ENCODE results near the gene MORC2. TPM values are rescaled to one million over a fixed set of nuclear protein-coding genes. Genes with fewer than 3 reads are reported as not detected.

MORC2 gene
- total RNA-seq, 2 donors from 2014 or later = 34.9 to 36.3 TPM

DNA sequence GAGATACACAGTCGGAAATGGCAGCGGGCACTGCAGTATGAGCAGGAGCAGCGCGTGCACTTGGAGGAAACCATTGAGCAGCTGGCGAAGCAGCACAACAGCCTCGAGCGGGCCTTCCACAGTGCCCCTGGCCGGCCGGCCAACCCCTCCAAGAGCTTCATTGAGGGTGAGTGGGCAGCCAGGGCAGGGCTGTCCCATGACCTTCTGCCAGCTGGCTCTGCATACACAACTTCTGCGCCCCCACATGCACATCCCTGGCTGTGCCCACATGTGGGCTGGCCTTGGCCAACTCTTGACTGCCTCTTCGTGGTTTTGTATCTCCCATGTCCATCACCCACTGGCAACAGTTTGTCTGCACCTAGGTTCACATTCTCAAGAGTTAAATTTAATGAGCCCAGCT is 81.1 kb downstream of the MORC2 start:
- H3K9me3 Mint-ChIP-seq = no peaks in the 10 kb centered on the region
- Histone ChIP-seq H3K9ac (ENCODE audit: extremely low read depth, low read length, poor library complexity, severe bottlenecking) (no peak overlapping the region), H3K27ac (ENCODE audit: low read depth, low read length) (no peak overlapping the region), H3K27me3 (ENCODE audit: control insufficient read depth, insufficient read depth, low read length, poor library complexity, severe bottlenecking) (no peaks in the 10 kb centered on the region), H3K4me3 (ENCODE audit: low read length) (no peak overlapping the region), H3K4me1 (ENCODE audit: control insufficient read depth, insufficient read depth, low read length) (peaks cover 3% of the 10 kb centered on the region), H3K36me3 (ENCODE audit: control insufficient read depth, insufficient read depth, low read length) (peaks cover under 1% of the 10 kb centered on the region), H3K9me3 (ENCODE audit: control insufficient read depth, low read length) (no peaks in the 10 kb centered on the region)
- peaks cover 17% of the 10 kb centered on the region for H3K36me3 Mint-ChIP-seq (ENCODE audit: low read depth)
- no peaks in the 10 kb centered on the region for H3K27me3 Mint-ChIP-seq (ENCODE audit: insufficient read depth)
- peaks cover 27% of the 10 kb centered on the region for H3K4me1 Mint-ChIP-seq
- no peak for DNase-seq
- TF ChIP-seq, protein P1, sequence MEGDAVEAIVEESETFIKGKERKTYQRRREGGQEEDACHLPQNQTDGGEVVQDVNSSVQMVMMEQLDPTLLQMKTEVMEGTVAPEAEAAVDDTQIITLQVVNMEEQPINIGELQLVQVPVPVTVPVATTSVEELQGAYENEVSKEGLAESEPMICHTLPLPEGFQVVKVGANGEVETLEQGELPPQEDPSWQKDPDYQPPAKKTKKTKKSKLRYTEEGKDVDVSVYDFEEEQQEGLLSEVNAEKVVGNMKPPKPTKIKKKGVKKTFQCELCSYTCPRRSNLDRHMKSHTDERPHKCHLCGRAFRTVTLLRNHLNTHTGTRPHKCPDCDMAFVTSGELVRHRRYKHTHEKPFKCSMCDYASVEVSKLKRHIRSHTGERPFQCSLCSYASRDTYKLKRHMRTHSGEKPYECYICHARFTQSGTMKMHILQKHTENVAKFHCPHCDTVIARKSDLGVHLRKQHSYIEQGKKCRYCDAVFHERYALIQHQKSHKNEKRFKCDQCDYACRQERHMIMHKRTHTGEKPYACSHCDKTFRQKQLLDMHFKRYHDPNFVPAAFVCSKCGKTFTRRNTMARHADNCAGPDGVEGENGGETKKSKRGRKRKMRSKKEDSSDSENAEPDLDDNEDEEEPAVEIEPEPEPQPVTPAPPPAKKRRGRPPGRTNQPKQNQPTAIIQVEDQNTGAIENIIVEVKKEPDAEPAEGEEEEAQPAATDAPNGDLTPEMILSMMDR (conservative IDR thresholded peaks at IDR 0.05) = no peak
- H3K27ac Mint-ChIP-seq = no peak overlapping the region
- no peak overlapping the region for H3K4me3 Mint-ChIP-seq
- WGBS, 2 experiments (ENCODE audit: insufficient coverage in 1 of 2, insufficient read length in 1 of 2) = 93 to 94% methylated on average over 11 of the region's 11 CpGs

DNA sequence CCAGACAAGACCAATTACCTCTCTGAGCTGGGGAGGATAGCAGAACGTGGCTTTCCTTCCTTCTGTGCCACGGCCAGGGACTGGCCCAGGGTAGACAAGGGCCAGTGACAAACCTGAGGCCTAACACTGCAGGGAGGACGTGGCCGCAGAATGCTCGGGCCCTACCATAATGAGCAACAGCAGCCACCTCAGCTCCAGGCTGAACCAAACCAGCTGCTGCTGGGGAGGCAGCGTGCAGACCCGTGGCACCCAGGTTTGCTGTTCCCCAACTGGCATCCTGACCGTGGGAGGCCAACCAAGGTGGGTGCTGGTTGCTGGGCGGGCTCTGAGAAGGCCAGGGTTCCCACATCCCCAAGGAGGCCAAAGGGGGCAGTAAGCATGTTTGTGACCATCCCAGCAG is 83.0 kb downstream of the MORC2 start:
- TF ChIP-seq, protein P1 (conservative IDR thresholded peaks at IDR 0.05) = no peak
- Histone ChIP-seq H3K27ac (ENCODE audit: low read depth, low read length) (no peak overlapping the region), H3K9ac (ENCODE audit: extremely low read depth, low read length, poor library complexity, severe bottlenecking) (no peak overlapping the region), H3K36me3 (ENCODE audit: control insufficient read depth, insufficient read depth, low read length) (no peaks in the 10 kb centered on the region), H3K4me3 (ENCODE audit: low read length) (no peak overlapping the region), H3K27me3 (ENCODE audit: control insufficient read depth, insufficient read depth, low read length, poor library complexity, severe bottlenecking) (no peaks in the 10 kb centered on the region), H3K4me1 (ENCODE audit: control insufficient read depth, insufficient read depth, low read length) (peaks cover 18% of the 10 kb centered on the region), H3K9me3 (ENCODE audit: control insufficient read depth, low read length) (no peaks in the 10 kb centered on the region)
- Mint-ChIP-seq H3K27me3 (ENCODE audit: insufficient read depth) (no peaks in the 10 kb centered on the region), H3K4me3 (no peak overlapping the region), H3K36me3 (ENCODE audit: low read depth) (peaks cover 10% of the 10 kb centered on the region), H3K27ac (no peak overlapping the region), H3K9me3 (no peaks in the 10 kb centered on the region), H3K4me1 (peaks cover 42% of the 10 kb centered on the region)
- DNase-seq = no peak
- 90 to 94% methylated on average over 6 to 9 of the region's 9 CpGs for WGBS, 2 experiments (ENCODE audit: insufficient coverage in 1 of 2, insufficient read length in 1 of 2)

DNA sequence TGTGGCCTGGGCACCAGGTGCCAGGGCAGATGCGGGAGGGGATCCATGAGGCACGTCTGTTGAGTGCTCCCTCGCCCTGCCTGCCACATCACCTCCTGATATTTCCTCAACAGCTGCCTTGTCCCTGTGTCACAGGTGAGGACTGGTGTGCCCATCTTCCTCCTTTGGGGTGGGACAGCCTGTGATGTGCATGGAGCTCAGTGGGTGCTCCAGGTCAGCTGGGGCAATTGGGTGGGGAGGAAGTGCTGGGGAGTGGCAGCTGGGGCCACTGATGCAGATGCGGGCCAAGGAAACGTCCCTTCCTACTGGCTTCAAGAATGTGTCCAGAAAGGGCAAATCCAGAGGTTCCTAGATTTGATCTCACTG is 83.6 kb downstream of the MORC2 start:
- H3K27me3 Mint-ChIP-seq (ENCODE audit: insufficient read depth) = no peaks in the 10 kb centered on the region

More for the DNA sequence above, 83.6 kb downstream of the MORC2 start:
- Mint-ChIP-seq H3K4me1 (peaks cover 42% of the 10 kb centered on the region), H3K36me3 (ENCODE audit: low read depth) (peaks cover 8% of the 10 kb centered on the region), H3K27ac (no peak overlapping the region), H3K4me3 (no peak overlapping the region), H3K9me3 (no peaks in the 10 kb centered on the region)
- H3K36me3 ChIP-seq (ENCODE audit: control insufficient read depth, insufficient read depth, low read length) = no peaks in the 10 kb centered on the region
- no peak overlapping the region for H3K27ac ChIP-seq (ENCODE audit: low read depth, low read length)
- TF ChIP-seq, protein P1 (conservative IDR thresholded peaks at IDR 0.05) = no peak
- H3K9me3 ChIP-seq (ENCODE audit: control insufficient read depth, low read length) = no peaks in the 10 kb centered on the region
- H3K9ac ChIP-seq (ENCODE audit: extremely low read depth, low read length, poor library complexity, severe bottlenecking) = no peak overlapping the region
- H3K4me1 ChIP-seq (ENCODE audit: control insufficient read depth, insufficient read depth, low read length) = peaks cover 18% of the 10 kb centered on the region
- no peak for DNase-seq
- H3K4me3 ChIP-seq (ENCODE audit: low read length) = no peak overlapping the region
- H3K27me3 ChIP-seq (ENCODE audit: control insufficient read depth, insufficient read depth, low read length, poor library complexity, severe bottlenecking) = no peaks in the 10 kb centered on the region
- 90 to 98% methylated on average over 2 to 5 of the region's 5 CpGs for WGBS, 2 experiments (ENCODE audit: insufficient coverage in 1 of 2, insufficient read length in 1 of 2)

Data from endodermal cell (in vitro differentiated cells).